Activated CD8-positive, alpha-beta T cell treated with anti-CD3 and anti-CD28 coated beads, Interleukin-2, amount 10 ng/mL, durations not matched to agents 7 days and 5 days (primary cell): ENCODE data around the gene PLEKHG7. TPM values are rescaled to one million over a fixed set of nuclear protein-coding genes. Genes with fewer than 3 reads are reported as not detected.
A peak's percentile ranks its signal among the peaks of the same experiment; 100 is the strongest.

Experiments
- ATAC-seq: fragments of 150-1000 bp; cut with Tn5 transposase; one replicate; pipeline ENCODE4 v1.10.0; 2021; ENCODE audit warnings: moderate library complexity
- CTCF ChIA-PET: fragments of 350-600 bp; sonication (Branson Sonifier 250); formaldehyde crosslinking; loops from one replicate; lab custom pipeline; 2021; ENCODE audit warnings: antibody characterized with exemption; lab: Charles Lee
- POLR2A ChIA-PET: fragments of 350-600 bp; sonication (Branson Sonifier 250); formaldehyde crosslinking; loops from one replicate; lab custom pipeline; 2021; ENCODE audit warnings: antibody characterized with exemption; lab: Charles Lee
- DNase-seq: peaks from one replicate; pipeline ENCODE4 v3.0.0-alpha.2; 2020
- H3K27ac Mint-ChIP-seq: one replicate; pipeline ENCODE4 v1.8.0; 2021; ENCODE audit warnings: mild to moderate bottlenecking, mixed read lengths
- H3K27me3 Mint-ChIP-seq: one replicate; pipeline ENCODE4 v1.8.0; 2021; ENCODE audit warnings: low read depth, mixed read lengths
- H3K36me3 Mint-ChIP-seq: one replicate; pipeline ENCODE4 v1.8.0; 2021; ENCODE audit warnings: low read depth, mixed read lengths
- H3K4me1 Mint-ChIP-seq: one replicate; pipeline ENCODE4 v1.8.0; 2021; ENCODE audit warnings: low read depth, mixed read lengths
- H3K4me3 Mint-ChIP-seq: one replicate; pipeline ENCODE4 v1.8.0; 2021; ENCODE audit warnings: mild to moderate bottlenecking, mixed read lengths
- H3K9me3 Mint-ChIP-seq: one replicate; pipeline ENCODE4 v1.8.0; 2022; ENCODE audit warnings: mixed read lengths; ENCODE audit not compliant: insufficient read depth
- total RNA-seq, 2 experiments: library from RNA; stranded (reverse); gene quantifications; one replicate each; pipeline ENCODE4 v1.2.3, GENCODE V29; 2021

PLEKHG7 gene
- total RNA-seq, 2 experiments from 2014 or later, result not detected

DNA sequence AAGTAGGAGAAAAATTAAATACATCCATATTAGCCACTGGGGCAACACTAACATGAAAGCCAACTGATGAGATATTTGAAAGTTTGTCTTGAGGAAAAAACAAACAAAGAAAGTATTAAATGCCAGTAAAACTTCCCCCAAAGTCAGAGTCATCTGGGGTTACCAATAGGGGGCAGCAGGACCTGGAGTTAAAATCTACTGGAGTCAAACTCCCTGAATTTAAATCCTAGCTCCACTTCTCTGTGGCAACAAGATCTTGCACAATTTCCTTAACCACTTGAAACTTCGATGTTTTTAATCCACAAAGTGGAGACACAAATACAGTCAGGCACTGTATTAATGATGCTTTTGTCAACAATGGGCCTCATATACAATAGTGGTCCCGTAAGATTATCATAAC is 14.4 kb downstream of the PLEKHG7 start:
- no peaks in the 10 kb centered on the region for H3K4me1 Mint-ChIP-seq
- ATAC-seq, result no peak
- DNase-seq, result no peak
- no peak overlapping the region for H3K27ac Mint-ChIP-seq
- no peaks in the 10 kb centered on the region for H3K36me3 Mint-ChIP-seq
- ChIA-PET CTCF (interaction anchor here (1.0 to 1.5 kb wide), 3 partner anchors 9 to 50 kb away, joined by 3 to 4 read pairs (median 3); no protein-coding TSS in a partner anchor), POLR2A (no interaction called here)
- H3K27me3 Mint-ChIP-seq, result no peaks in the 10 kb centered on the region
- no peak overlapping the region for H3K4me3 Mint-ChIP-seq
- H3K9me3 Mint-ChIP-seq, result no peaks in the 10 kb centered on the region

- POLR2A ChIA-PET, result no interaction called here
- H3K36me3 Mint-ChIP-seq, result no peaks in the 10 kb centered on the region
- no peaks in the 10 kb centered on the region for H3K27me3 Mint-ChIP-seq
- H3K4me1 Mint-ChIP-seq, result no peaks in the 10 kb centered on the region
- CTCF ChIA-PET, result no interaction called here
- DNase-seq, result no peak
- no peak overlapping the region for H3K4me3 Mint-ChIP-seq
- no peak for ATAC-seq
- H3K9me3 Mint-ChIP-seq, result no peaks in the 10 kb centered on the region
- no peak overlapping the region for H3K27ac Mint-ChIP-seq
Observed at GRCh38 chr12:92718483-92718990, 15.7 kb downstream of the PLEKHG7 start.

- H3K36me3 Mint-ChIP-seq, result no peaks in the 10 kb centered on the region
- ATAC-seq, result no peak
- DNase-seq, result no peak
- ChIA-PET POLR2A (no interaction called here), CTCF (no interaction called here)
- H3K27me3 Mint-ChIP-seq, result peaks cover 3% of the 10 kb centered on the region
- H3K4me1 Mint-ChIP-seq, result no peaks in the 10 kb centered on the region
- H3K9me3 Mint-ChIP-seq, result peaks cover 7% of the 10 kb centered on the region
- no peak overlapping the region for H3K4me3 Mint-ChIP-seq
- no peak overlapping the region for H3K27ac Mint-ChIP-seq
Observed at GRCh38 chr12:92719674-92720073, 16.9 kb downstream of the PLEKHG7 start.

DNA sequence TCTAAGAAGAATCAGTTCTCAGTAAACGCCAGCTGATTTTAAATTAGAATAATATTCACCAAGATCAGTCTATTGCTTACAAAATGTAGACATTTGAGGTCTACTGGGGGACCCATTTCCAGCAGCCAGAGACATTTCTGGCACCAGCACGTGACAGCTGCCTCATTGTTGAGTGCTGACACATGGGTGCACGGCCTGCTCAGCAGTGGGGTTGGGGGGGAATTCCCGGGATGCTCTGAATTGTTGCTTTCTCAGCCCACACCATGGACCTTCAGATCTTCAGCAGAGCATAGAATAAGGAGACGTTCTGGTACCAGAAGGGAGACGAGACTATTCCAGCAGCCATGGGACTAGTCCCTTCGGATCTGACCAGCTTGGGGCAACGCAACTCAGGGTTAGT is 18.3 kb downstream of the PLEKHG7 start:
- H3K27ac Mint-ChIP-seq, result no peak overlapping the region
- H3K4me1 Mint-ChIP-seq, result no peaks in the 10 kb centered on the region
- CTCF ChIA-PET, result no interaction called here
- H3K4me3 Mint-ChIP-seq, result no peak overlapping the region
- ATAC-seq (no peak), DNase-seq (no peak)
- H3K9me3 Mint-ChIP-seq, result peaks cover 8% of the 10 kb centered on the region
- H3K27me3 Mint-ChIP-seq, result peaks cover 8% of the 10 kb centered on the region
- POLR2A ChIA-PET, result no interaction called here
- no peaks in the 10 kb centered on the region for H3K36me3 Mint-ChIP-seq

GRCh38 chr12:92721656-92722055 is 18.9 kb downstream of the PLEKHG7 start:
- ChIA-PET CTCF (no interaction called here), POLR2A (no interaction called here)
- H3K4me3 Mint-ChIP-seq, result no peak overlapping the region
- H3K4me1 Mint-ChIP-seq, result no peaks in the 10 kb centered on the region
- ATAC-seq, result no peak
- no peak for DNase-seq
- H3K27ac Mint-ChIP-seq, result no peak overlapping the region
- H3K36me3 Mint-ChIP-seq, result no peaks in the 10 kb centered on the region
- peaks cover 8% of the 10 kb centered on the region for H3K27me3 Mint-ChIP-seq
- peaks cover 8% of the 10 kb centered on the region for H3K9me3 Mint-ChIP-seq

GRCh38 chr12:92722897-92723296 is 20.1 kb downstream of the PLEKHG7 start:
- POLR2A ChIA-PET, result no interaction called here
- peaks cover 8% of the 10 kb centered on the region for H3K9me3 Mint-ChIP-seq
- no peak overlapping the region for H3K4me3 Mint-ChIP-seq

DNA sequence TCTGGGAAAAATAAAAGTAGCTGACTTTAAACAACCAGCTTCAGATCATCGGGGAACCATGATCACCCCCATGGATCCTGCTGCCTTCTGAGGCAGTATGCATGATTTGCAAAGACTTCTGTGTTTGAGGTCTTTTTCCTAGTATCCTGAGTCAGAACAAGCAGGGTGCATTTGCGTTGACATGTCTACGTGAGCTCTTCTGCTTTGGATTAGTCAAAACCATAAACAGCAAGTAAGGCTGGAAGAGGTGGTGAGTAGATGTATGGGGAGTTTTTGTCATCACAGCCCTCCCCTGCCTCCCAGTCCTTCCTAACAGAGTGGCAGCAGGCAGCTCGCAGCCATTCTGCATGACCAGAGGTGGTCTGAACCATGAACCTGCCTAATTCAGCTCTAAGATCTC is 24.1 kb downstream of the PLEKHG7 start:
- Mint-ChIP-seq H3K27ac (no peak overlapping the region), H3K27me3 (peaks cover 8% of the 10 kb centered on the region), H3K9me3 (peaks cover 8% of the 10 kb centered on the region), H3K36me3 (no peaks in the 10 kb centered on the region), H3K4me1 (no peaks in the 10 kb centered on the region), H3K4me3 (no peak overlapping the region)
- POLR2A ChIA-PET, result no interaction called here
- DNase-seq (peak; percentile 6), ATAC-seq (no peak)
- CTCF ChIA-PET, result interaction anchor here (0.6 kb wide), 1 partner anchor 13 kb away, joined by 3 read pairs; no protein-coding TSS in a partner anchor

More at GRCh38 chr12:92722897-92723296, 20.1 kb downstream of the PLEKHG7 start:
- Mint-ChIP-seq H3K36me3 (no peaks in the 10 kb centered on the region), H3K4me1 (no peaks in the 10 kb centered on the region), H3K27me3 (peaks cover 8% of the 10 kb centered on the region), H3K27ac (no peak overlapping the region)
- no peak for ATAC-seq
- CTCF ChIA-PET, result no interaction called here
- no peak for DNase-seq

GRCh38 chr12:92729773-92730305 is 27.1 kb downstream of the PLEKHG7 start:
- ATAC-seq (no peak), DNase-seq (peak; percentile 12)
- Mint-ChIP-seq H3K9me3 (no peaks in the 10 kb centered on the region), H3K27me3 (peaks cover 4% of the 10 kb centered on the region), H3K27ac (no peak overlapping the region), H3K4me1 (no peaks in the 10 kb centered on the region), H3K36me3 (no peaks in the 10 kb centered on the region), H3K4me3 (no peak overlapping the region)
- POLR2A ChIA-PET, result no interaction called here
- CTCF ChIA-PET, result no interaction called here

DNA sequence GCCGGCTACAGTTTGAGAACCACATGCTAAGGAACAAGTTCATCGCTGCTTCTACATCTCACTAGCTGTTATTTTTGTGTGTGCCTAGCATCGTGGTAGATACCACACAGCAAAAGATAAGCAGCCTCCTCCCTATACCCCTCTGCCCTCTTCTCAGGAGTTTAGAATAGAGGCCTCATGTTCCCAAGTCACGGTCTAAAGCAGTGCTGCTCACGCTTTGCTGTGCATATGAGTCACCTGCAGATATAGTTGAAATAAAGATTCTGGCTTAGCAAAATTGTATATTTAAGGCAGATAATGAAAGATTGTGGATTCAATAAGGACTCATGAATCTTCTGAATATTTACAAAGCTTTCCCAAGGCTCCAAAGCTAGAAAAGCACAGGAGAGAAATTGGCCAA is 28.0 kb downstream of the PLEKHG7 start:
- H3K9me3 Mint-ChIP-seq, result no peaks in the 10 kb centered on the region
- H3K4me1 Mint-ChIP-seq, result no peaks in the 10 kb centered on the region
- H3K27me3 Mint-ChIP-seq, result no peaks in the 10 kb centered on the region
- H3K4me3 Mint-ChIP-seq, result no peak overlapping the region
- no peak overlapping the region for H3K27ac Mint-ChIP-seq
- no peaks in the 10 kb centered on the region for H3K36me3 Mint-ChIP-seq
- ATAC-seq, result no peak
- ChIA-PET CTCF (no interaction called here), POLR2A (no interaction called here)
- DNase-seq, result no peak

- POLR2A ChIA-PET, result no interaction called here
- no peaks in the 10 kb centered on the region for H3K27me3 Mint-ChIP-seq
- H3K27ac Mint-ChIP-seq, result no peak overlapping the region
- H3K4me1 Mint-ChIP-seq, result no peaks in the 10 kb centered on the region
- CTCF ChIA-PET, result no interaction called here
- ATAC-seq, result no peak
- DNase-seq, result no peak
- H3K4me3 Mint-ChIP-seq, result no peak overlapping the region
- no peaks in the 10 kb centered on the region for H3K9me3 Mint-ChIP-seq
- no peaks in the 10 kb centered on the region for H3K36me3 Mint-ChIP-seq
Observed at GRCh38 chr12:92732216-92732615, 29.4 kb downstream of the PLEKHG7 start.

DNA sequence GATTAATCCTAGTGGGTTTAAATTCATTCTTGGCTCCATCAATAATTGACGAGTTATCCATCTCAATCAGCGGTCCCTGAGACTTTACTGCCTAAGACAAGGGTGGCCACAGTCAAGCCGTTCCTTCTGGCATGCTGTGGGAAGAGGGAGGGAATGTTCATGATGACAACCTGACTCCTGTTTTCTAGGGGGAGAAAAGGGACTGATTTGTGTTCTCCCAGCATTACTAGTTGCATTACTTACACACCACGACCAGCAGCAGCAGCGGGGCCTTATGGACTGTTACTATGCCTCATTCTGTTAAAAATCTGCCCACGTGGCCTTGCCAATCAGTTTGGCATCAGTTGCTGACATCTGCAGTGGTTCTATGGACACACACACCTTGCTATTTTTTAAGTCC is 29.9 kb downstream of the PLEKHG7 start:
- ChIA-PET CTCF (no interaction called here), POLR2A (no interaction called here)
- H3K4me3 Mint-ChIP-seq, result no peak overlapping the region
- H3K27me3 Mint-ChIP-seq, result no peaks in the 10 kb centered on the region
- ATAC-seq (no peak), DNase-seq (no peak)
- H3K9me3 Mint-ChIP-seq, result no peaks in the 10 kb centered on the region
- no peaks in the 10 kb centered on the region for H3K4me1 Mint-ChIP-seq
- H3K27ac Mint-ChIP-seq, result no peak overlapping the region
- no peaks in the 10 kb centered on the region for H3K36me3 Mint-ChIP-seq

DNA sequence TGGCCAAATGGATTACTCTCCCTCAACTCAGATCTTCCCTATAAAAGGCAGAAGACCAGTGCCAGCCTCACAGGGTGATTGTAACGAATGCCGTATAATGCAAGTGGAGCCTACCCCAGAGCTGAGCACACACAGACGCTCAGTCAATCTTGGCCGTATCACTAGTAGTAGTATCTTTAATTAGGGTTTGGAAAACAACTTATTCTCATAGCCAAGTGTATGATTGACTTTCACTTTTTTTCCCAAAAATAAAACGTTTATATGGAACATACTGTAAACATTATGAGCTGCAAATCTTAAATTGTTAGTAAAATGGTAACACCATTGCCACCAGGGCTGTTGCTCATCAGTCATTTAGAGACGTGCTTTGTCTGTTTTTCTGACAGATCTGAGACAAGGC is 30.4 kb downstream of the PLEKHG7 start:
- Mint-ChIP-seq H3K36me3 (no peaks in the 10 kb centered on the region), H3K9me3 (no peaks in the 10 kb centered on the region), H3K4me3 (no peak overlapping the region), H3K4me1 (no peaks in the 10 kb centered on the region), H3K27me3 (no peaks in the 10 kb centered on the region), H3K27ac (no peak overlapping the region)
- no peak for ATAC-seq
- ChIA-PET POLR2A (no interaction called here), CTCF (no interaction called here)
- no peak for DNase-seq

- no peak for ATAC-seq
- no peaks in the 10 kb centered on the region for H3K4me1 Mint-ChIP-seq
- H3K4me3 Mint-ChIP-seq, result no peak overlapping the region
- CTCF ChIA-PET, result interaction anchor here (1.2 kb wide), 1 partner anchor 16 kb away, joined by 4 read pairs; no protein-coding TSS in a partner anchor
- no peaks in the 10 kb centered on the region for H3K9me3 Mint-ChIP-seq
- no peaks in the 10 kb centered on the region for H3K36me3 Mint-ChIP-seq
- peak; percentile 5 for DNase-seq
- H3K27me3 Mint-ChIP-seq, result no peaks in the 10 kb centered on the region
- POLR2A ChIA-PET, result no interaction called here
- H3K27ac Mint-ChIP-seq, result no peak overlapping the region
Observed at GRCh38 chr12:92733661-92734060, 30.9 kb downstream of the PLEKHG7 start.
